GM12878 (cell line): ENCODE results near the gene RSL24D1. TPM values are rescaled to one million over a fixed set of nuclear protein-coding genes. Genes with fewer than 3 reads are reported as not detected.

ENCODE experiments used
- KLF5 ChIP-seq: fragments of 450-650 bp; IDR thresholded peaks from 2 replicates; pipeline ENCODE4 v1.6.1; 2014; ENCODE audit warnings: mild to moderate bottlenecking; ENCODE audit not compliant: partially characterized antibody
- NFXL1 ChIP-seq: fragments of 450-650 bp; IDR thresholded peaks from 2 replicates; pipeline ENCODE4 v1.6.1; 2017; ENCODE audit warnings: antibody characterized with exemption, mild to moderate bottlenecking, borderline replicate concordance
- PKNOX1 ChIP-seq: fragments of 450-650 bp; IDR thresholded peaks from 2 replicates; pipeline ENCODE4 v1.6.1; 2016; ENCODE audit warnings: mild to moderate bottlenecking
- POLR2A ChIP-seq: IDR thresholded peaks from 2 replicates; pipeline ENCODE4 v1.6.1; 2011; ENCODE audit warnings: low read depth, mild to moderate bottlenecking, low read length
- RBBP5 ChIP-seq: fragments of 200-600 bp; sonication (generic); conservative IDR thresholded peaks from 2 replicates; pipeline ENCODE4 v1.6.1; 2016
- TCF12 ChIP-seq: IDR thresholded peaks from 2 replicates; pipeline ENCODE4 v1.6.1; 2011; ENCODE audit warnings: low read depth, mild to moderate bottlenecking, low read length
- USF1 ChIP-seq: IDR thresholded peaks from 2 replicates; pipeline ENCODE4 v1.6.1; 2011; ENCODE audit warnings: borderline replicate concordance, low read depth, mild to moderate bottlenecking, moderate library complexity, mixed read lengths, low read length; ENCODE audit not compliant: insufficient read depth; ENCODE audit errors: extremely low read length
- USF2 ChIP-seq: IDR thresholded peaks from 2 replicates; pipeline ENCODE4 v1.6.1; 2011; ENCODE audit warnings: low read depth, low read length, improper control_type of control experiment, borderline replicate concordance
- polyA plus RNA-seq, 11 experiments: library from polyadenylated mRNA; depleted of rRNA in 4 of 11; unstranded in 6 of 11; stranded (reverse) in 5 of 11; fragments of >200 nt; fragmentation: Nextera tagmentation in 4 of 11; fragmentation: Illumina TruSeq in 1 of 11; extraction: Ambion mirVana in 4 of 11; extraction: Trizol in 1 of 11; gene quantifications; 1 replicate in 1 of 11; 2 replicates in 10 of 11; pipeline versions ENCODE4 v1.2.1 to v1.2.3, GENCODE V29; 2011 to 2016; ENCODE audit warnings: inconsistent platforms in 2 of 11, missing spikeins in 2 of 11, low read depth in 1 of 11
- total RNA-seq, 4 experiments: library from RNA; depleted of rRNA in 3 of 4; stranded (reverse); fragments of >200 nt in 3 of 4; fragmentation: Illumina TruSeq in 1 of 4; extraction: Trizol in 1 of 4; gene quantifications; 2 replicates each; pipeline versions ENCODE4 v1.2.1 to v1.2.3, GENCODE V29; 2013 to 2021

The RSL24D1 gene
- total and polyA plus RNA-seq, 10 of the 15 experiments (the other 5 are each of a cell fraction or from before 2014, with no cell fraction given): 94.9 to 249 (median 121) TPM

GRCh38 chr15:55222588-55222987 is 25.8 kb upstream of the RSL24D1 start (continued):
- no peak for TF ChIP-seq KLF5
- TF ChIP-seq RBBP5: no peak
- no peak for TF ChIP-seq POLR2A
- TF ChIP-seq USF1: no peak
- TF ChIP-seq TCF12: no peak
- TF ChIP-seq NFXL1: no peak
- TF ChIP-seq PKNOX1: no peak
- TF ChIP-seq USF2: no peak
- TF ChIP-seq, all 136 proteins: peak for 20
